Activated CD4-positive, alpha-beta T cell treated with anti-CD3 and anti-CD28 coated beads, Interleukin-2, Interleukin-4, amounts not matched to agents 100 ng/mL and 50 ng/mL, durations not matched to agents 16 hours and 8 hours (primary cell): Measurements from ENCODE around the gene APBA2.
"Not testable (repeated sequence)": the region's sequence is repeated elsewhere in the genome, so short reads cannot be mapped to it uniquely, and the experiment has no call there.

Source experiments
- DNase-seq: peaks from one replicate; pipeline ENCODE4 v3.0.0-alpha.2; 2020; ENCODE audit warnings: low spot score

The APBA2 gene

DNA sequence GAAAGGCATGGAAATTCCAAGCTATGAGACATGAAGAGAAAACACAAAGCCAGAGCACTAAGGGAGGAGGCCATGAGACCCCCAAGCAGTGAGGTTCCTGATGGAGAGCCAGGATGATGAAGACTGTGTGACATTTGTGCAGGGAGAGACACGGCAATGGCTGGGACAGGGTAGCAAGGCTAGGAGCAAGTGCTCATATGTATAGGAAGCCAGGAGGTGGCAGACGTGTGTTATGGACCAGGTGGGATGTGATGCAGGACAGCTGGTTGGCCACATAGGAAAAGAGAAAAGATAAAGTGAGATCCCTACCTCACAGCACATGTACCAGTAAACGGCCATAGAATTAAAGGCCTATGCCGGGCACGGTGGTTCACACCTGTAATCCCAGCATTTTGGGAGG lies 112.7 kb downstream of the APBA2 start:
- no peak for DNase-seq

DNA sequence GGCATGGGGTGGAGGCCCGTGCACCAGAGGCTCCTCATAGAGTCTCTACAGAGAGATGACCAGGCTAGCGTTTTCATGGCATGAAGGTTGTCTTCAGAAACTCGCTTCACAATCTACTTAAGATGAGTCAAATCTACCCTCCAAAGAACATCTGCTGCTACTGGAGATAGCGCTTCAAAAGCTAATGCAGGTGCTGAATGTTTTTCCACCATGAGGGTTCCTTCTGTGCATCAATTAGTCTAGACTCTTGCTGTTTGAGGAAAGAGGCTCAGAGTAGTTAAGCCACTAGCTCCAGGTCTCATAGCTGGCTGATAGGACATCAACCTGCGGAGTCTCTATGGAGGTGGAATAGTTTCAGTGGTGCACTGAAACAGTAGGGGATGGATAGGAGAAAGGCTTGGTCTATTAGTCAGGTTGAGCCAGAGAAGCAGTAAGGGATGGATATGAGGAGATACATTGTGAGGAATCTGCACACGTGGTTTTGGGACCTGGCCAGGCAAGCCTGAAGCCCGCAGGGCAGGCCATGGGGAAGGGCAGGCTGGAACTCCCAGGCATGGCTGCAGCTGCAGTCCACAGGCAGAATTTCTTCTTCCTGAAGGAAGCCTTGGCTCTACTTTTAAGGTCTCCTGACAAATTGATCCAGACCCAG lies 117.5 kb downstream of the APBA2 start:
- no peak for DNase-seq

DNA sequence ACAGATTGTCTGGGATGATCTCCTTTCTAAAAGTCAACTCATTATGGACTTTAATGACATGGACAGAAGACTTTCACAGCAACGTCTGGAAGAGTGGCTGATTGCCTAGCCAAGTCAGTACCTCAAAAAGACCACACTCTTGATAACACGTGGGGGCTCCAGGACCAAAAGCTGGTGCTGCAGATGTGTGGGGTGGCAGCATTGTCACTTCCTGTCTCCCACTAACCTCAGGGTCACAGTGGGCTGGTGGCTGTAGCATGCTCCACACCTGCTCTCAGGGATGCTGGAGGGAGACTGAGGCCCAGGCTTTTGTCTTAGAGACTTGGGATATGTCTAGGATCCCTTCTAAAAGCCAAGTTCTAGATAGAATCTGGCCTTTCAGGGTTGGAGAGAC lies 118.1 kb downstream of the APBA2 start:
- DNase-seq, result no peak

DNA sequence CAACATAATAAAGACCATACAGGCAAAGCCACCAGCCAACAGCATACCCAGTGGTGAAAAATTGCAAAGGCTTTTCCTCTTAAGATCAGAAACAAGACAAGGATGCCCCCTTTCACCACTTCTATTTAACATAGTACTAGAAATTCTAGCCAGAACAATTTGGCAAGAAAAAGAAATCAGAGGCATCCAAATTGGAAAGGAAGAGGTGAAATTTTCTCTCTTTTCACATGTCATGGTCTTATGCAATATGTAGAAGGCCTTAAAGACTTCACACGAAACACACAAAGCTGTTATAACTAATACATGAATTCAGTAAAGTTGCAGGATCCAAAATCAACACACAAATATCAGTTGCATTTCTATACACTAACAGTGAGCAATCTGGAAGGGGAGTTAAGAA lies 120.2 kb downstream of the APBA2 start:
- DNase-seq, result no peak

DNA sequence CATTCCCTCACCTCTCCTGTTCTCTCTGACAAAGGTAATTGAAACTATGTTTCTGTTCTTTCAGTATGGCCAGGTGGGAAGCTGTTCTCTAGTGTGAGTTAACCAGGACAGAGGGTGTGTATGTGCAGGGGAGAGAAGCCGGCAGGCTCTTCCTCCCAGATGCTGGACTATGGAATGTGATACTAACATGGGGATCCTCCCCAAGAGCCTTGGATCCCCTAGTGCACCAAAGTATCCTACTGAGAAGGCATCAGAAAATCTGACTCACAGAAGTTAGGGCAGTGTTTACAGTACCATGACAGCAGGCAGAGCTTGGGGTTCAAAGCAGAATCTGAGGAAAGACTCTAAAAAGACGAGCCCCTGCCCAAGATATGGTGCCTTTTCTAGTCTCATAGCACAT lies 123.1 kb downstream of the APBA2 start:
- DNase-seq, result no peak

DNA sequence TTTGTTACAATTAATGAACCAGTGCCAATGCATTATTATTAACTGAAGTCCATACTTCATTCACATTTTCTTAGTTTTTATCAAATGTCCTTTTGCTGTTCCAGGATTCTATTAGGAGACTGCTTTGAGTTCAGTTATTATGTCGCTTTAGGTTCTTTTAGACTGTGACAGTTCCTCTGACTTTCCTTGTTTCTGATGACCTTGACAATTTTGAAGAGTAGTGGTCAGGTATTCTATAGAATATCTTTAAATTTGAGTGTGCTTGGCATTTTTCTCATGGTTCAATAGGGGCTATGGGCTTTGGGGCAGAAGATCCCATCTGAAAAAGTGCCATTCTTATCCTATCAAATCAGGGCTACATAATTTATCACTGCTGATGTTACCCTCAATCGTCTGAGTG lies 126.3 kb downstream of the APBA2 start:
- no peak for DNase-seq

DNA sequence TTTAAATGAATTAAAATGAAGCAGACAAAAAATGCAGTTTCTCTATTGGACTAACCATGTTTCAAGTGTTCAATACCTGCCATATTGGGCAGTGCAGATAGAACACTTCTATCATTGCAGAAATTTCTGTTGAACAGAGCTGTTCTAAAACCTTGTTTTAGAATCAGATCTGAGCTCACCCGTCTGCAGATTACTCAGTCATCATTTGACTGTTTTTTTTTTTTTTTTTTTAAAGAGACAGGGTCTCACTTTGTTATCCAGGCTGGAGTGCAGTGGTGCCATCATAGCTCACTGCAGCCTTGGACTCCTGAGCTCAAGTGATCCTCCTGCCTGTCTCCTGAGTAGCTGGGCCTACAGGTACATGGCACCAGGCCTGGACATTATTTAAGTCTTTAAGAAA lies 128.7 kb downstream of the APBA2 start:
- DNase-seq, result no peak

DNA sequence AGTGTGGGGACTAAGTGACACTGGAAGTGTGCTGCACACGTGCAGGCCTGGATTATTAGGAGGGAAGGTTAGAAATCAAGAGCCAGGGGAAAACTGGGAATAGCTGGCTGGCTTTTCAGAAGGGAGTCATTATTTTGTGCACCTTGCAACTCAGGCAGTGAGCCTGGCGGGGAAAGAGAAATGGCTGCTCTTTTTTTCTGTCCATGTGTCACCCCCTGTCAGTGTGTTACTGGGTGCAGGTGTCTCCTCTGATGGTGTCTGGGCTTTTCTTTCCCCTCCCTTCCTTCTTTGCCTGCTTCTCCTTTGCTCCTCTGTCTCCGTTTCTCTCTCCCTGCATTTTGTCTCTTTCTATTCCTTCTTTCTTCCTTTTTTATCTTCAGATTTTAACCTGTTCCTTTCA lies 130.7 kb downstream of the APBA2 start:
- DNase-seq, result no peak

DNA sequence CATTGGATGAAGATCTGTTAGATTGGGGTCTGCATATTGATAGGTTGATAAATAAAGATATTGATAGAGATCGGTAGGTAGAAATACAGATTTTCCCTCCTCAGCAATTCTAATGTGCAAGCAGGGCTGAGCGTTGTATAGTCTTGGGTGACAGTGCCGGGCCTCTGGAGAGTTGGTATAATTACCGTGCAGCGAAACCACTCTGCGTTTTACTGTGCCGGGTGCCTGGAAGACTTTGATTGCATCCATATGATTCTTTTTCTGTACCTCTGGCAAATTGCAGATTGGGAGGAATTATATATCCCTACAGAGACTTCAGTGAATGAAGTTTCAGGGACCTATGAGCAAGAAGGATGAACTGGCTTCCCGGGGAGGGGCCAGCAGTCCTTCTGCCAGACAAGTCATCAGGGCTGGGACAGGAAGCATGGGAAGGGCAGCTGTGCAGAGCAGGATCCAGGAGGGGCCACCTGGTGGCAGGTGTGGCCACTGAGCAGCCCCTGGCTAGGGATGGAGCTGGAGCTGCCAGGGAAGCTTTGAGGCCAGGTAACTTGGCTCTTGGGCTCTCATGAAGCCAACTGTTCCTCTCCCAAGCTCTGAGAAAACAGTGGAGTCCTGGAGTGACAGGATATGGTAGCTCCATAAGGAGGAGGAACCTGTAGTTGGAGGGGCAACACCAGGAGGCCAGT lies 132.5 kb downstream of the APBA2 start:
- no peak for DNase-seq

DNA sequence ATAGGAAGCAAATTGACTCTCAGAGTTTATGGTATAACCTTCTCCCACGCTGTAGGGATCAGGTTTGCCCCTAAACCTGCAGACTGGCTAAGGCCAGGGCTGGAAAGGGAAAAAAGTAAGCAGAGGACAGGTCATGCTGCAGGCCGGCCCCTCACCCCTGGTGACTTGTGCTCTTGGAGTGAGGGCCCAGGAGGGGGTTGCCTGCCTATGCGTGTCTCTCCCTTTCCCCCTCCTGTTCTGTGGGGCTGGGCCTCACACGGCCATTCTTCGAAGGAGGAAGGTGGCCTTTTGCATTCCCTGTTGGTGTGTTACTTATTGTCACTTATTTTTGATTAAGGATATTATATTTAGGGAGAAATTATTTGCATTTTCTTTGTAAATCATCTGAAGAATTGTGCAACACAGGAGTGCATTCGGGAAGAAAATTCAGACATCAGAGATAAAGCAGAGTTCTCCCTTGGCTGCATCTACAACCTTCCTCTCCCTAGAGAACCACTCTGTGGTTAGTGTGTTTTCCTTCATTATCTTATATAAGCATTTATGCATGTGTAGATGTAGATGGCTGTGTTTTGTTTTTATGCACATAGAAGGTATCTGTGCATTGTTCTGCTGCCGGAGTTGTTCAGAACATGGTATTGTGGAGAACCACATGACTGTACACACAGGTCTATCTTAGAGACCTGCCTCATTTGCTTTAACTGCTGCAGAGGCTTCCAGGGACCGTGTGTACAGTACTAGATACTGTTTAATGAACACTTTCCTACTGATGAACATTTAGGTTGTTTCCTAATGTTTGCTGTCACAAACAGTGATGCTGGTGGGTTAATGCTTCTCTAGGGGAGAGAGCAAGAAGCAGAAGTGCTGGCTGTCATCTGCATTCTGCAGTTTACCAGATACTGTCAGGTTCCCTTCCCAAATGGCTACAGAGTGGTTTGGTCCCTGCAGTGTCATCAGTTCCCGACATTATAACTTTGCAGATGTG lies 133.5 kb downstream of the APBA2 start:
- no peak for DNase-seq

DNA sequence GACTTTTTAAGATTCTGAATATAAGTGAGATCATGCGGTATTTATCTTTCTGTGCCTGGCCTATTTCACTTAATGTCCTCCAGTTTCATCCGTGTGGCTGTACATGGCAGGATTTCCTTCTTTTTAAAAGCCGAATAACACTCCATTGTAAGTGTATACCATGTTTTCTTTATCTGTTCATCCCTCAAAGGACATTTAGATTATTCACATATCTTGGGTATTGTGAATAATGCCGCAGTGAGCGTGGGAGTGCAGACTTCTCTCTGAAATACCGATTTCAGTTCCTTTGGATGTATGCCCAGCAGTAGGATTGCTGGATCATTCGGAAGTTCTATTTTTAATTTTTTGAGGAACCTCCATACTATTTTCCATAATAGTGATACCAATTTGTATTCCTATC lies 136.1 kb downstream of the APBA2 start:
- no peak for DNase-seq

DNA sequence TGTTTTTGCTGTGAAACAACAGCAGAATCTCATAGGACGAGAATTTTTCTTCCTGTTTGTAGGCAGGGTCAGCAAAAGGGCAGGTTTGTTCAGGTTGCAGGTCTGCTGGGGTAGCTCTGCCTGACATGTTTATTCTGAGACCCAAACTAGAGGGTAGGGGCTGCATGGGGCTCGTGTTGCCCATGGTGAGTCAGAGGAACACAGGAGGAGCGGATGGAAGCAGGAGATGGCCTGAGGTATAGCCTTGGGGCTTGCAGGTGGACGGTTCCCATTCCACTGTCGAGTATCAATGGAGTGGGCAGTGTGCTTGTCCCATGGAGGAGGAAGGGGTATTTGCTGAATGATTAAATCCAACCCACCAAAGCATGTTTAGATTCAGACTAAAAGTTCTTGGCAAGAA lies 138.9 kb downstream of the APBA2 start:
- DNase-seq, result no peak

DNA sequence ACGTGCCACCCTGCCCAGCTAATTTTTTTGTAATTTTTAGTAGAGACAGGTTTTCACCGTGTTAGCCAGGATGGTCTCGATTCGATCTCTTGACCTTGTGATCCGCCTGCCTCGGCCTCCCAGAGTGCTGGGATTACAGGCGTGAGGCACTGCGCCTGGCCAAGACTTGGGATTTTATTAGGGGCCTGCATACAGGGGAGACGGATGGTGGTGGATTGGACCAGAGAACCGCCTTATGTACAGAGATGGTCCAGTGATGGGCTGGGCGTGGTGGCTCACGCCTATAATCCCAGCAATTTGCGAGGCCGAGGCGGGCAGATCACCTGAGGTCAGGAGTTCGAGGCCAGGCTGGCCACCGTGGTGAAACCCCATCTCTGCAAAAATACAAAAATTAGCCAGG lies 139.6 kb downstream of the APBA2 start:
- not testable (repeated sequence) for DNase-seq

DNA sequence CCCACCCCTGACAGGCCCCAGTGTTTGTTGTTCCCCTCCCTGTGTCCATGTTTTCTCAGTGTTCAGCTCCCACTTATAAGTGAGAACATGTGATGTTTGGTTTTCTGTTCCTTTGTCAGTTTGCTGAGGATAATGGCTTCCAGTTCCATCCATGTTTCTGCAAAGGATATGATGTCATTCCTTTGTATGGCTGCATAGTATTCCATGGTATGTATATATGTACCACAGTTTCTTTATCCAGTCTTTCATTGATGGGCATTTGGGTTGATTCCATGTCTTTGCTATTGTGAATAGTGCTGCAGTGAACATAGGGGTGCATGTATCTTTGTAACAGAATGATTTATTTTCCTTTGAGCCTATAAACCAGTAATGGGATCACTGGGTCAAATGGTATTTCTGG lies 142.4 kb downstream of the APBA2 start:
- not testable (repeated sequence) for DNase-seq

DNA sequence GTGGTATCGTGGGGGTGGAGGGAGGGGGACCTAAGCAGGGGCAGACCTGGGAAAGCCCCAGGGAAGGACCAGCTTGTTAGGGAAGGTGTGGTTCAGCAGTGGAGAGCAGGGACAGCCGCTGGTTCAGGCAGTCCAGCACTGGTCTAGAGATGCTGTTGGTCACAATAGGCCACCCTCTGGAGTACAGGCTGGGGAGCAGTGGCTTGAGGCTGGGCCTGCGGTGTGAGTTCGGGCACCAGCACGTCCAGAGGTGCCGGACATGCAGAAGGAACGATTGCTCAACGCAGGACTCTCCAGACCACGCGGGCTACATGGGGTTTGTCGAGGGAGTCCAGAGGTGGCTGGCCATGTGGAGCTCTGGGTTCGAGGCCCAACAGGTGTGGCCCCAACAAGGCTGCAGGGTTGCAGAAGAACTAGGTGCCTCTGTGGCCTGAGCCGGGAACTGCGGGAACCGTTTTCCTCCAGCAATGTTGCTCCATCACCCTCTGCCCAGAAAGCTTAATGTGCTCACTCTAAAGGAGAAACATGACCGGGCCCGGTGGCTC lies 143.9 kb downstream of the APBA2 start:
- no peak for DNase-seq

DNA sequence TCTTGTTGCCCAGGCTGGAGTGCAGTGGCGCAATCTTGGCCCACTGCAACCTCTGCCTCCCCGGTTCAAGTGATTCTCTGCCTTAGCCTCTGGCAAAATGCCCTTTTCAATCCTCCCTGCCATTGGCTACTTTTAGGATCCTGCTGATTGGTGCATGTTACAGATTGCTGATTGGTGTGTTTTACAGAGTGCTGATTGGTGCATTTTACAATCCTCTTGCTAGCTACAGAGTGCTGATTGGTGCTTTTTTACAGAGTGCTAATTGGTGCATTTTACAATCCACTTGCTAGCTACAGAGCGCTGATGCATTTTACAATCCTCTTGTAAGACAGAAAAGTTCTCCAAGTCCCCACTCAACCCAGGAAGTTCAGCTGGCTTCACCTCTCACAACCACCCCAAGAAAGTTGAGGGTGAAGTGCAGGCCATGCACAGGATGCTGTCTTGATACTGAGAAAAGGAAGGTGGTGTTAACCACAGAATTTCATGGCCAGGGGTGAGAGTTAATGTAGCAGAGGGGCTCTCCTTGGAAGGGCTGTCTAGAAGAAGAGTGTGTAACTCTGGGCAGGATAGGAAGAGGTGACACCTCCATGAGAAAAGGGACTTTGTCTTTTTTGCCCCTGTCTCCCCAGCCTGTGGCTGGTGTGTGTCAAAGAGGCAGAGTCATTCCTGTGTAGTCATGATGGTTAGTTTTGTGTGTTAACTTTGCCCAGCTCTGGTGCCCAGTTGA lies 145.9 kb downstream of the APBA2 start:
- DNase-seq, result no peak

DNA sequence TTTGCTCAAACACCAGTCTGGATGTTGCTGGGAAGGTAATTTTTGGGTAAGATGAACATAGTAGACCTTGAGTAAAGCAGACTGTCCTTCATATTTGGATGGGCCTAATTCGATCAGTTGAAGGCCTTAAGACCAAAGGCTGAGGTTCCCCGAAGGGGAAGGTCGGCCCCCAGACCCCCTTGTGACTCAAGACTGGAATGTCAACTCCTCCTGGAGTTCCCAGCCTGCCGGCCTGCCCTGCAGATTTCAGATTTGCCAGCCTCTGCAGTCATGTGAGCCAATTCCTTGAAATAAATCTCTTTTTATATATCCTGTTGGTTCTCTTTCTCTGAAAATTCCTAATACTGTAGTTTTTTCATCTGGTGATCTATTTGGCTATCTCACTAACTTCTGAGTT lies 146.5 kb downstream of the APBA2 start:
- no peak for DNase-seq

DNA sequence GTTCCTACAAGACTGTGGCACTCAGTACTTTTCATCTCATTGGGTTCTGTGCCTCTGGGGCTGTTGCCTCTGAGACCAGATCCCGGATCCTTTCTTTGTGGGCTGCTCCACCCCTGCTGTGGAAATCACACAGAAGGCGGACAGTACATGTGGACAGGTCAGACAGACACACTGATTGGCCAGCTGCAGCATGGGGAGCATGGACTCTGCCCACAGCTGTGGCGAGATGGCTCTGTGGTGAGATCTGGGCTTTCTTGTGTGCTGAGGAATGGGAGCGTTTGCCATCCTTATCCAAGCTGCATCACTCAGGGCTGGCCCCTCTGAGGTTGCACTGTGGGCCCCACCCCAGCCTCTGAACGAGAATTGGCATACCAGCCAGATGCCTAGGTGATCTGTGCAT lies 147.0 kb downstream of the APBA2 start:
- no peak for DNase-seq

DNA sequence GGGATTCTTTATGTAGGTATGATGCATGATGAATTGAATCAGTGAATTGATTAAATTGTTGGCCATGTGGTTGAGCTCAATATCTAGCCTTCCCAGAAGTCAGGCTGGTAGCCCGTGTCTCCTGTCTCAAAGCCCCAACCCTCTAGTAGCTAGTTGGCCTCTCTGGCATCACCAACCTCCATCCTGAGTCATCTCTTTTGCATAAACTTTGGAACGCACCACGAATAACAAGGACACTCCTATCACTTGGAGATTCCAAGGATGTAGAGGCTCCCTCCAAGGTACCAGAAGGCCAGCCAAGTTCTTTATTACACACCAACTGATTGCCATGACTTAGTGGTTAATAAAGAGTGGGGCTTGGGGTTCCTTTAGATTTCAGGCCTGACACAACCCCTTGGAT lies 148.4 kb downstream of the APBA2 start:
- no peak for DNase-seq

DNA sequence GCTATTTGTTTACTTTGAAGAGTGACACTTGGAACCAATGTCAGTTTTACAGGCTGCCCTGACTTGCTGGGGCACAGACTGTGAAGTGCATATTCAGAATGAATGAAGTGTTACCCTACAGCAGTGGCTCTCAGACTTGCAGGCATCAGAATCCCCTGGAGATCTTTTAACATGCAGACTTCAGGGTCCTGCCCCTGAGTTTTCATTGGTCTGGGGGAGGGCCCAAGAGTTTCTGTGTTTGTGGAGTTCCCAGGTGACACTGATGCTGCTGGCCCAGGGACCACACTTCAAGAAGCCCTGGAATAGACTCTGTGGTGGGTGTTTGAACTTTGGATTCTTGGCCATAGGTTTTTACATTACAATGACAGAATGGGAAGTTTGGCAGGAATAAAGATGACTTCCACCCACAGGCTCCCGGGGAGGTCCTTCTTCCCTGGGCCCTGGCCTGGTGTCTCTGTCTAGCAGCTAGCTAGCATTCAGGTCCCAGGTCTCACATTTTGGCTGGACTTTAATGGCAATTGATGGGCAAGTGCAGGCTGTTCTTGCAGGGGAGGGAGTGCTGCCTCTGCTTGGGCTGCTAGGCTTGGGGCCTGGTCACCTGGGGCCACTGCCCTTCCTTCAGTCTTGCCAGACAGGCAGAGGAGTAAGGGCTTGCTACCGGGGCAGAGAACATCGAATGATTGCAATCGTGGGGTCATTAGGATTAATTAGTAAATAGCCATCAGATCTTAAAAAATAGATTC lies 149.0 kb downstream of the APBA2 start:
- DNase-seq, result no peak
